WERI-Rb-1 (cell line): Measurements from ENCODE around the gene DACH1.

Experiments
- DNase-seq: peaks from one replicate; pipeline ENCODE4 v3.0.0-alpha.2; 2020
- H3K27ac ChIP-seq: fragments of 250-450 bp; sonication (Bioruptor Pico); 2 replicates; pipeline ENCODE4 v1.5.1; 2020; ENCODE audit warnings: mild to moderate bottlenecking, moderate library complexity
- H3K27me3 ChIP-seq: fragments of 250-450 bp; sonication (Bioruptor Pico); 2 replicates; pipeline ENCODE4 v1.5.1; 2021; ENCODE audit warnings: mild to moderate bottlenecking, low read depth, moderate library complexity; ENCODE audit not compliant: insufficient read depth, severe bottlenecking
- H3K36me3 ChIP-seq: fragments of 250-450 bp; sonication (Bioruptor Pico); 2 replicates; pipeline ENCODE4 v1.5.1; 2020; ENCODE audit warnings: mild to moderate bottlenecking, moderate library complexity
- H3K4me3 ChIP-seq: 2 replicates; pipeline ENCODE4 v1.5.1; 2011; ENCODE audit warnings: low read depth, mild to moderate bottlenecking, control low read depth, low read length
- H3K9me3 ChIP-seq: fragments of 250-450 bp; sonication (Bioruptor Pico); 2 replicates; pipeline ENCODE4 v1.5.1; 2021; ENCODE audit warnings: mild to moderate bottlenecking, moderate library complexity; ENCODE audit not compliant: severe bottlenecking
- TF ChIP-seq, protein P1 (sequence below): IDR thresholded peaks from 2 replicates; pipeline ENCODE4 v1.5.1; 2011; ENCODE audit warnings: low read depth, mild to moderate bottlenecking, control low read depth, inconsistent platforms, low read length

Gene DACH1

DNA sequence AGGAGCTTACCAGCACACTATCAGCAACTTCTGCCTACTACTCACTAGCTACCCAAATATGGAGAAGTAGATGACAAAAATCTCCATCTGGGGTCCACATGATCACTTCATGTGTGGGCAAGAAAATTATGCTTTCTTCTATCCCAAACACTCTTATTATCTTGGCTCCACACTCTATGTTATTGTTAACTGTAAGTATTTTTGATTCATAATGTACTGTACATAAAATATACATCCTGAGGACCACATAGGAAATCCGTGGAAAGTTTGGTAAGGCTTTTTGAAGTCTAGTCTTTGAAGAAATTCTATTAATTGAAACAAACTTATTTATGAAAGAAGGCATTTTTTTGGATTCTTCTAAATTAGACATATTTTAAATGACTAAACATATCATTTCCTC is 378.8 kb downstream of the DACH1 start:
- Histone ChIP-seq H3K27me3 (no peaks in the 10 kb centered on the region), H3K36me3 (no peaks in the 10 kb centered on the region), H3K27ac (no peak overlapping the region), H3K4me3 (no peak overlapping the region), H3K9me3 (no peaks in the 10 kb centered on the region)
- TF ChIP-seq, protein P1, sequence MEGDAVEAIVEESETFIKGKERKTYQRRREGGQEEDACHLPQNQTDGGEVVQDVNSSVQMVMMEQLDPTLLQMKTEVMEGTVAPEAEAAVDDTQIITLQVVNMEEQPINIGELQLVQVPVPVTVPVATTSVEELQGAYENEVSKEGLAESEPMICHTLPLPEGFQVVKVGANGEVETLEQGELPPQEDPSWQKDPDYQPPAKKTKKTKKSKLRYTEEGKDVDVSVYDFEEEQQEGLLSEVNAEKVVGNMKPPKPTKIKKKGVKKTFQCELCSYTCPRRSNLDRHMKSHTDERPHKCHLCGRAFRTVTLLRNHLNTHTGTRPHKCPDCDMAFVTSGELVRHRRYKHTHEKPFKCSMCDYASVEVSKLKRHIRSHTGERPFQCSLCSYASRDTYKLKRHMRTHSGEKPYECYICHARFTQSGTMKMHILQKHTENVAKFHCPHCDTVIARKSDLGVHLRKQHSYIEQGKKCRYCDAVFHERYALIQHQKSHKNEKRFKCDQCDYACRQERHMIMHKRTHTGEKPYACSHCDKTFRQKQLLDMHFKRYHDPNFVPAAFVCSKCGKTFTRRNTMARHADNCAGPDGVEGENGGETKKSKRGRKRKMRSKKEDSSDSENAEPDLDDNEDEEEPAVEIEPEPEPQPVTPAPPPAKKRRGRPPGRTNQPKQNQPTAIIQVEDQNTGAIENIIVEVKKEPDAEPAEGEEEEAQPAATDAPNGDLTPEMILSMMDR, result no peak
- no peak for DNase-seq

DNA sequence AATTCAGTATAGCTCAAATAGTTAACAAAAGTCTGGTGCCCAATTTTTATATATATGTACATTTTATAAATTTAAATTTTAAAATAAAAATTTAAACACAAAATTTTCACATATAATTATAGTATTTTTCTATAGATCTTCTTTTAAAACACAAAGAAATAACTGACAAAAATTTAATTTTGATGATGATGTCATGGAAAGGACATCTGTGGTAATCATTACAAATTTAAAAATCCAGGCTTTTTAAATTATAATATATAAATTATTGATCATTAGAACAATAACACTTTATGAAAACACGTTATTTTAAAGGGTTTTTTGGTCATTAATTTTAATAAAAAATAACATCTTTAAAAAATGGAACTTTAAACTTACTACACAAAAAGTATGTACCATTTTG is 381.1 kb downstream of the DACH1 start:
- Histone ChIP-seq H3K27ac (no peak overlapping the region), H3K36me3 (no peaks in the 10 kb centered on the region), H3K9me3 (no peaks in the 10 kb centered on the region), H3K4me3 (no peak overlapping the region), H3K27me3 (no peaks in the 10 kb centered on the region)
- TF ChIP-seq, protein P1, result no peak
- DNase-seq, result no peak

DNA sequence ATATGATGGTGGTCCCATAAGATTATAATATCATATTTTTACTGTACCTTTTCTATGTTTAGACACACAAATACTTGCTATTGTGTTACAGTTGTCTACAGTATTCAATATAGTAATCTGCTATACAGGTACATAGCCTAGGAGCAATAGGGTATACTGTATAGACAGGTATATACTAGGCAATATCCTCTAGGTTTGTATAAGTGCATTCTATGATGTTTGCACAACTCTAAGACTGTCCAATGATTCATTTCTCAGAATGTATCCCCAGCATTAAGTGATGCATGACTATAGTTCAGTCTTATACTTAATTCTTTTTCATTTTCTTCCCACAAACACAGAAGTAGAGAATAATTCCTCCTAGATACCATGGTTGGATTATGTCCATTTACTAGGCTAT is 383.3 kb downstream of the DACH1 start:
- no peak overlapping the region for H3K27ac ChIP-seq
- no peaks in the 10 kb centered on the region for H3K9me3 ChIP-seq
- H3K36me3 ChIP-seq, result no peaks in the 10 kb centered on the region
- DNase-seq, result no peak
- TF ChIP-seq, protein P1, result no peak
- no peak overlapping the region for H3K4me3 ChIP-seq
- no peaks in the 10 kb centered on the region for H3K27me3 ChIP-seq

DNA sequence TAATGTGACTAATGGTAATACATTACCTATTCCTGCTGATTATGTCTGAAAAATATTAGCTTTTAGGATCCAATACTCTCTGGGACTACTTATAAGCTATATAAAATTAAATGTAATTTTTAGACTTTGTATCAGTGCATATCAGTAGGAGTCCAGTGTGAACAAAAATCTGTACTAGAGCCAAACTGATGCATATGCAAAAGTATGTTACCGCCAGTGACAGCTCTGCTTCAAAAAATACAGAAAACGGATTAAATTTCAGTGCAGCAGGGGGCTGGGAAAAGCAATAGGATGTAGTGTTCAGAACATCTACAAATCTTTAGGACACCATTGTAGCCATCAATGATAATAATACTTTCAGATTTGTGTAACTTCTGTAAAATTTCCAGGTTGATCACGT is 385.5 kb downstream of the DACH1 start:
- H3K4me3 ChIP-seq, result no peak overlapping the region
- TF ChIP-seq, protein P1, result no peak
- DNase-seq, result no peak
- H3K9me3 ChIP-seq, result no peaks in the 10 kb centered on the region
- no peak overlapping the region for H3K27ac ChIP-seq
- H3K36me3 ChIP-seq, result no peaks in the 10 kb centered on the region
- no peaks in the 10 kb centered on the region for H3K27me3 ChIP-seq

DNA sequence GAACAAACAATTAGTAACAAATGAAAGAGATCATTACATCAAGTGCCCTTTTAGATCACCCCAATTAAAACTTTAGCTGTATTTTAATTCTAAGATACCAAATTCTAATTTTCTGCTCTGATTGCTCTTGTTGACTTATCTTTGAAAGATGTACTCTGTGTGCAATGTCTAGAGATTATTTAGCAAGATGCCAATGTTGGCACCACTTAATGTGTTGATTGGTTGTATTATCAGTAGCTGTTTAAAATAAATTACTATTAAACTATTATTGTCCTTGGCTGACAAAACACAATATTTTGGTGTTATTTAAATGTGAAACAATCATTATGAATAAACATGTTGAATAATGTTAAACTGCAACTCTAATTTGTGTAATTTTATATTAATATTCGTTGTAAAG is 386.0 kb downstream of the DACH1 start:
- Histone ChIP-seq H3K9me3 (no peaks in the 10 kb centered on the region), H3K4me3 (no peak overlapping the region), H3K27ac (no peak overlapping the region), H3K36me3 (no peaks in the 10 kb centered on the region), H3K27me3 (no peaks in the 10 kb centered on the region)
- DNase-seq, result no peak
- TF ChIP-seq, protein P1, result no peak

DNA sequence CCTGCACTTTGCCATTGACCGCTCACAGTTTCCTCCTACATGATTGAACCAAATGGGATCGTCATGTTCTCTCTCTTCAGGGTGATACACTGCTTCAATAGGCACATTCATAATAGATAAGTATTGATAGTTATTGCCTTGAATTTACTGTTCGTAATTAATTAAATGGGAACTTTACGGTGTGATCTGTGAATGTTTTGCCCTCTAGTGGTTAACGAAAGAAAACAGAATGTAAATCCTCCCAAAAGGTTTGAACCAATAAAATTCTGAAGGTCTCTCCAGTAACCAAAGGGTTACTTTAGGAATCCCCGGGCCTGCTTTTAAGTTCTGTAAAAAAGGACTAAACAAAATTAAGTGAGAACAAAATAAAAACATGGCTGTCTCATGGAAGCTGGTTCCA is 389.3 kb downstream of the DACH1 start:
- Histone ChIP-seq H3K27me3 (no peaks in the 10 kb centered on the region), H3K4me3 (no peak overlapping the region), H3K9me3 (no peaks in the 10 kb centered on the region), H3K36me3 (no peaks in the 10 kb centered on the region), H3K27ac (no peak overlapping the region)
- no peak for DNase-seq
- TF ChIP-seq, protein P1, result 0 out of 2 replicates have a peak, but pooled peaks have one; percentile 14
